ENCODE results near the gene BMX.

GRCh38 chrX:15465347-15465746 is 35.3 kb upstream of the BMX start:
- no peak for TF ChIP-seq CTCF (IDR thresholded peaks at IDR 0.05)
- TF ChIP-seq POLR2A (IDR thresholded peaks at IDR 0.05): no peak

All from adrenal gland (tissue), 5 donors.